CD4-positive, CD25-positive, alpha-beta regulatory T cell (primary cell): ENCODE data around the gene APOA1. TPM values are rescaled to one million over a fixed set of nuclear protein-coding genes. Genes with fewer than 3 reads are reported as not detected.
"Not testable (repeated sequence)": the region's sequence is repeated elsewhere in the genome, so short reads cannot be mapped to it uniquely, and the experiment has no call there.

Experiments
- ATAC-seq, 2 donors: fragments of 150-1000 bp; cut with Tn5 transposase; one replicate each; pipeline ENCODE4 v1.10.0; 2021; ENCODE audit warnings: low read depth in 2 of 2, moderate number of reproducible peaks in 2 of 2, moderate library complexity in 1 of 2
- DNase-seq, 3 donors: peaks; one replicate each; pipeline versions ENCODE4 v3.0.0 to v3.0.0-alpha.2; 2012 to 2022; ENCODE audit warnings: mixed read lengths in 1 of 3
- H3K27ac ChIP-seq: one replicate; pipeline ENCODE4 v1.7.0; 2013; ENCODE audit warnings: mild to moderate bottlenecking, low read length; ENCODE audit not compliant: insufficient read depth, poor library complexity, severe bottlenecking
- H3K27me3 ChIP-seq: one replicate; pipeline ENCODE4 v1.7.0; 2013; ENCODE audit warnings: low read length; ENCODE audit not compliant: control insufficient read depth, insufficient read depth
- H3K36me3 ChIP-seq: one replicate; pipeline ENCODE4 v1.7.0; 2013; ENCODE audit warnings: mild to moderate bottlenecking, low read length, moderate library complexity; ENCODE audit not compliant: control insufficient read depth, insufficient read depth
- H3K4me1 ChIP-seq: 2 replicates; pipeline ENCODE4 v1.7.0; 2013; ENCODE audit warnings: mild to moderate bottlenecking, low read length; ENCODE audit not compliant: insufficient read depth, control insufficient read depth, poor library complexity, severe bottlenecking
- H3K4me3 ChIP-seq: one replicate; pipeline ENCODE4 v1.7.0; 2013; ENCODE audit warnings: low read depth, mild to moderate bottlenecking, low read length, moderate library complexity
- H3K9me3 ChIP-seq, 2 experiments: 1 replicate in 1 of 2; 2 replicates in 1 of 2; pipeline ENCODE4 v1.7.0; 2013; ENCODE audit warnings: low read length in 2 of 2, mild to moderate bottlenecking in 1 of 2, moderate library complexity in 1 of 2; ENCODE audit not compliant: control insufficient read depth in 2 of 2
- H3K27ac Mint-ChIP-seq, 3 donors: one replicate each; pipeline ENCODE4 v1.8.0; 2020 to 2022; ENCODE audit warnings: mild to moderate bottlenecking in 3 of 3, mixed read lengths in 3 of 3, moderate library complexity in 2 of 3
- H3K27me3 Mint-ChIP-seq: one replicate; pipeline ENCODE4 v1.8.0; 2022; ENCODE audit warnings: mild to moderate bottlenecking, mixed read lengths
- H3K36me3 Mint-ChIP-seq: one replicate; pipeline ENCODE4 v1.8.0; 2020; ENCODE audit warnings: mixed read lengths
- H3K4me1 Mint-ChIP-seq, 4 donors: one replicate each; pipeline ENCODE4 v1.8.0; 2020 to 2022; ENCODE audit warnings: mixed read lengths in 4 of 4, mild to moderate bottlenecking in 1 of 4
- H3K4me3 Mint-ChIP-seq, 4 donors: one replicate each; pipeline ENCODE4 v1.8.0; 2020 to 2022; ENCODE audit warnings: mild to moderate bottlenecking in 4 of 4, mixed read lengths in 4 of 4, moderate library complexity in 3 of 4
- H3K9me3 Mint-ChIP-seq, 7 donors: one replicate each; pipeline ENCODE4 v1.8.0; 2020 to 2022; ENCODE audit warnings: mixed read lengths in 7 of 7, mild to moderate bottlenecking in 3 of 7, moderate library complexity in 2 of 7
- polyA plus RNA-seq, 4 donors: library from polyadenylated mRNA; unstranded; fragments of 300-500 nt; fragmentation: Illumina TruSeq; gene quantifications; one replicate each; pipeline ENCODE4 v1.2.3, GENCODE V29; 2021
- total RNA-seq: library from RNA; stranded (reverse); gene quantifications from one replicate; pipeline ENCODE4 v1.2.3, GENCODE V29; 2022

Gene APOA1
- total and polyA plus RNA-seq, 5 donors from 2014 or later = 0.34 TPM; not detected in 4

GRCh38 chr11:116838321-116839084, 1.1 kb upstream of the APOA1 start:
- H3K27me3 Mint-ChIP-seq = no peaks in the 10 kb centered on the region
- H3K4me1 Mint-ChIP-seq = peaks cover 0 to 28% (median 13%) of the 10 kb centered on the region in 4 donors
- H3K4me3 Mint-ChIP-seq = no peak overlapping the region
- H3K27ac ChIP-seq = no peak overlapping the region
- peaks cover 10% of the 10 kb centered on the region for H3K4me1 ChIP-seq
- no peak for ATAC-seq
- H3K9me3 Mint-ChIP-seq = peaks cover 0 to 2% (median 0%) of the 10 kb centered on the region in 7 donors
- peak overlapping the region in 2 of 3 donors; percentile 35 to 63 for H3K27ac Mint-ChIP-seq
- DNase-seq = no peak
- peaks cover 6% of the 10 kb centered on the region for H3K36me3 Mint-ChIP-seq
- H3K27me3 ChIP-seq = no peaks in the 10 kb centered on the region
- no peak overlapping the region for H3K4me3 ChIP-seq
- H3K9me3 ChIP-seq = no peaks in the 10 kb centered on the region
- H3K36me3 ChIP-seq = peaks cover 4% of the 10 kb centered on the region

- peaks cover 0 to 28% (median 11%) of the 10 kb centered on the region in 4 donors for H3K4me1 Mint-ChIP-seq
- H3K4me1 ChIP-seq = peaks cover 10% of the 10 kb centered on the region
- no peaks in the 10 kb centered on the region for H3K27me3 ChIP-seq
- no peak overlapping the region for H3K27ac ChIP-seq
- H3K4me3 Mint-ChIP-seq = peak overlapping the region in 1 of 4 donors; percentile 88
- H3K27me3 Mint-ChIP-seq = no peaks in the 10 kb centered on the region
- no peak overlapping the region for H3K4me3 ChIP-seq
- no peak for ATAC-seq
- H3K9me3 Mint-ChIP-seq = peaks cover 0 to 2% (median 0%) of the 10 kb centered on the region in 7 donors
- no peaks in the 10 kb centered on the region for H3K9me3 ChIP-seq
- H3K36me3 ChIP-seq = no peaks in the 10 kb centered on the region
- no peak overlapping the region for H3K27ac Mint-ChIP-seq
- no peaks in the 10 kb centered on the region for H3K36me3 Mint-ChIP-seq
- DNase-seq = no peak
These were observed 810 bp downstream of the APOA1 start for GRCh38 chr11:116836632-116836991.

GRCh38 chr11:116835791-116836631, 1.4 kb downstream of the APOA1 start:
- peaks cover 0 to 2% (median 0%) of the 10 kb centered on the region in 7 donors for H3K9me3 Mint-ChIP-seq
- Histone ChIP-seq H3K9me3 (no peaks in the 10 kb centered on the region), H3K36me3 (no peaks in the 10 kb centered on the region), H3K27ac (peak overlapping the region; percentile 11), H3K27me3 (no peaks in the 10 kb centered on the region), H3K4me1 (peaks cover 10% of the 10 kb centered on the region), H3K4me3 (no peak overlapping the region)
- no peaks in the 10 kb centered on the region for H3K27me3 Mint-ChIP-seq
- ATAC-seq (peak; percentile 87 to 93), DNase-seq (peak; percentile 57 to 89 (median 80))
- peak overlapping the region in 2 of 3 donors; percentile 58 to 76 for H3K27ac Mint-ChIP-seq
- H3K4me3 Mint-ChIP-seq = peak overlapping the region; percentile 82 to 88 (median 83)
- H3K4me1 Mint-ChIP-seq = peaks cover 0 to 28% (median 11%) of the 10 kb centered on the region in 4 donors
- no peaks in the 10 kb centered on the region for H3K36me3 Mint-ChIP-seq

GRCh38 chr11:116835042-116835772, 2.2 kb downstream of the APOA1 start:
- Histone ChIP-seq H3K36me3 (no peaks in the 10 kb centered on the region), H3K27me3 (no peaks in the 10 kb centered on the region), H3K4me1 (peaks cover 10% of the 10 kb centered on the region), H3K4me3 (no peak overlapping the region), H3K9me3 (no peaks in the 10 kb centered on the region), H3K27ac (peak overlapping the region; percentile 11)
- H3K36me3 Mint-ChIP-seq = no peaks in the 10 kb centered on the region
- H3K4me3 Mint-ChIP-seq = peak overlapping the region; percentile 82 to 88 (median 83)
- peak in 1 of 3 donors; percentile 15 for DNase-seq
- H3K4me1 Mint-ChIP-seq = peaks cover 0 to 25% (median 11%) of the 10 kb centered on the region in 4 donors
- ATAC-seq = no peak
- no peaks in the 10 kb centered on the region for H3K27me3 Mint-ChIP-seq
- no peaks in the 10 kb centered on the region for H3K9me3 Mint-ChIP-seq
- H3K27ac Mint-ChIP-seq = peak overlapping the region; percentile 58 to 81 (median 64)

- DNase-seq, H3K9me3 ChIP-seq, H3K9me3 Mint-ChIP-seq, ATAC-seq, H3K27me3 Mint-ChIP-seq, H3K36me3 Mint-ChIP-seq, H3K4me3 ChIP-seq, H3K27ac ChIP-seq, H3K27me3 ChIP-seq, H3K36me3 ChIP-seq: not testable (repeated sequence)
- peak overlapping the region; percentile 39 to 71 (median 58) for H3K4me3 Mint-ChIP-seq
- H3K27ac Mint-ChIP-seq = peak overlapping the region in 2 of 3 donors; percentile 64 to 69
- peaks cover 0 to 23% (median 11%) of the 10 kb centered on the region in 4 donors for H3K4me1 Mint-ChIP-seq
- peaks cover 10% of the 10 kb centered on the region for H3K4me1 ChIP-seq
These were observed 2.8 kb downstream of the APOA1 start for GRCh38 chr11:116834535-116835041.

- no peaks in the 10 kb centered on the region for H3K27me3 ChIP-seq
- no peak for DNase-seq
- Mint-ChIP-seq H3K4me3 (no peak overlapping the region), H3K4me1 (peaks cover 0 to 23% (median 11%) of the 10 kb centered on the region in 4 donors), H3K9me3 (no peaks in the 10 kb centered on the region), H3K36me3 (no peaks in the 10 kb centered on the region), H3K27me3 (no peaks in the 10 kb centered on the region), H3K27ac (peak overlapping the region in 1 of 3 donors; percentile 26)
- no peak overlapping the region for H3K27ac ChIP-seq
- H3K36me3 ChIP-seq = no peaks in the 10 kb centered on the region
- no peaks in the 10 kb centered on the region for H3K9me3 ChIP-seq
- H3K4me3 ChIP-seq = no peak overlapping the region
- no peak for ATAC-seq
- H3K4me1 ChIP-seq = peaks cover 10% of the 10 kb centered on the region
These were observed 3.4 kb downstream of the APOA1 start for GRCh38 chr11:116833816-116834534.

- no peaks in the 10 kb centered on the region for H3K9me3 Mint-ChIP-seq
- H3K4me1 Mint-ChIP-seq = peaks cover 0 to 23% (median 11%) of the 10 kb centered on the region in 4 donors
- H3K9me3 ChIP-seq = no peaks in the 10 kb centered on the region
- no peak overlapping the region for H3K27ac ChIP-seq
- H3K36me3 ChIP-seq = no peaks in the 10 kb centered on the region
- no peak overlapping the region for H3K4me3 ChIP-seq
- H3K27me3 ChIP-seq = no peaks in the 10 kb centered on the region
- H3K27me3 Mint-ChIP-seq = no peaks in the 10 kb centered on the region
- H3K4me1 ChIP-seq = peaks cover 10% of the 10 kb centered on the region
- DNase-seq (no peak), ATAC-seq (no peak)
- H3K36me3 Mint-ChIP-seq = no peaks in the 10 kb centered on the region
- H3K4me3 Mint-ChIP-seq = peak overlapping the region in 1 of 4 donors; percentile 43
- H3K27ac Mint-ChIP-seq = peak overlapping the region in 1 of 3 donors; percentile 26
These were observed 4.0 kb downstream of the APOA1 start for GRCh38 chr11:116833491-116833815.
